Sigmoid colon (tissue), 4 donors: ENCODE results near the gene EXOC7.

Experiments
- EP300 ChIP-seq, 4 donors: sonication (generic); formaldehyde crosslinking; IDR thresholded peaks; one replicate each; pipeline ENCODE4 v1.6.1; 2017; ENCODE audit warnings: antibody characterized with exemption in 4 of 4
- POLR2A ChIP-seq, 2 donors: fragments of 450-650 bp; IDR thresholded peaks; one replicate each; pipeline ENCODE4 v1.6.1; 2016; ENCODE audit warnings: antibody characterized with exemption in 2 of 2, mild to moderate bottlenecking in 2 of 2, moderate library complexity in 2 of 2
- POLR2AphosphoS5 ChIP-seq, 4 donors: sonication (generic); formaldehyde crosslinking; IDR thresholded peaks; one replicate each; pipeline ENCODE4 v1.6.1; 2017; ENCODE audit warnings: antibody characterized with exemption in 4 of 4
- TF ChIP-seq, protein P1 (sequence below), 4 experiments: fragments of 450-650 bp in 3 of 4; fragments of 200-600 bp in 1 of 4; IDR thresholded peaks; one replicate each; pipeline ENCODE4 v1.5.1; 2016 to 2019; ENCODE audit warnings: antibody characterized with exemption in 4 of 4, mild to moderate bottlenecking in 3 of 4, moderate library complexity in 2 of 4

DNA sequence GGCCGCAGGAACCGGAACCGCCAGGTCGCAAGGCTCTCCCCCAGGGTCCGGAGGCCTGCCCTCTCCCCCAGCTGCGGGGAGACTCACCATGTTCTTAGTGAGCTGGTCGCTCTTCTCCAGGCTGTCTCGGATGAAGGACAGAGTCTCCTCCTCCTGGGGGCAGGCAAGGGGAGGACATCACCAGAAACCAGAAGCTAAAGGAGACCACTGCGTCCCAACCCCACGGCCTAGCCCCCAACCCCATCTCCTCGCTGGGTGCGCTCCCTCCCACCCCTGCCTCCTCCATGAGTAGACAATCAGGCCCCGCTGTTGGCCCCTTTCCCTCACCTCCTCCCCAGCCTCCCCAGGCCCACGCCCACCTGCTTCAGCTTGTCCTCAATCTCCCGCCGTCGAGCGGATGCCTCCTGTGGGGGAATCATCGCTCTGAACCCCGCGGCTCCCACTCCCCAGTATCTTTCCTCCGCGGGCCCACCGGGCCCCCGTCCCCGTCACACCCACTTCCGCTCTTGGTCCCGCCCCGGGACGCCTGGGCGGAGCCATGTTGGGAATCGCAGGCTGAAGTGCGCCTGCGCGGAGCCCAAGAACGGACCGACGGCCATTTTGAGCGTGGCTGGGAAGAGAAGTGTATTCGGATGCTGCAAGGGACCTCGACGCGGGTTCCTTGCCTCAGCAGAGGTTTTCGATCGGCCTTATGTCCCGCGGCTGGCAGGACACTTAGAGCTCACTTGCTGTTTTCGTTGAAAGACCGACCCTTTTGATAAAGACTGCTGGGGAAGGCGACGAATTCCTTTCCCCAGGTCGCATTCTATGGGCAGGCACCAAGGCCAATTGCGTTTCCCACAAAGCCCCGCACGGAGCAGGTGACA, at the start of gene EXOC7:
- TF ChIP-seq, protein P1, sequence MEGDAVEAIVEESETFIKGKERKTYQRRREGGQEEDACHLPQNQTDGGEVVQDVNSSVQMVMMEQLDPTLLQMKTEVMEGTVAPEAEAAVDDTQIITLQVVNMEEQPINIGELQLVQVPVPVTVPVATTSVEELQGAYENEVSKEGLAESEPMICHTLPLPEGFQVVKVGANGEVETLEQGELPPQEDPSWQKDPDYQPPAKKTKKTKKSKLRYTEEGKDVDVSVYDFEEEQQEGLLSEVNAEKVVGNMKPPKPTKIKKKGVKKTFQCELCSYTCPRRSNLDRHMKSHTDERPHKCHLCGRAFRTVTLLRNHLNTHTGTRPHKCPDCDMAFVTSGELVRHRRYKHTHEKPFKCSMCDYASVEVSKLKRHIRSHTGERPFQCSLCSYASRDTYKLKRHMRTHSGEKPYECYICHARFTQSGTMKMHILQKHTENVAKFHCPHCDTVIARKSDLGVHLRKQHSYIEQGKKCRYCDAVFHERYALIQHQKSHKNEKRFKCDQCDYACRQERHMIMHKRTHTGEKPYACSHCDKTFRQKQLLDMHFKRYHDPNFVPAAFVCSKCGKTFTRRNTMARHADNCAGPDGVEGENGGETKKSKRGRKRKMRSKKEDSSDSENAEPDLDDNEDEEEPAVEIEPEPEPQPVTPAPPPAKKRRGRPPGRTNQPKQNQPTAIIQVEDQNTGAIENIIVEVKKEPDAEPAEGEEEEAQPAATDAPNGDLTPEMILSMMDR (IDR thresholded peaks at IDR 0.05): peak in 3 of 4 experiments; percentile 8 to 23 (median 18)
- TF ChIP-seq POLR2AphosphoS5 (IDR thresholded peaks at IDR 0.05) (peak; percentile 42 to 79 (median 72)), POLR2A (IDR thresholded peaks at IDR 0.05) (no peak), EP300 (IDR thresholded peaks at IDR 0.05) (no peak)
